Right cardiac atrium (tissue), 5 donors: Measurements from ENCODE around the gene DDI2. TPM values are rescaled to one million over a fixed set of nuclear protein-coding genes. Genes with fewer than 3 reads are reported as not detected.
"Not testable (repeated sequence)": the region's sequence is repeated elsewhere in the genome, so short reads cannot be mapped to it uniquely, and the experiment has no call there.

Experiments used
- ATAC-seq, 2 donors: fragments of 200-7000 bp; cut with Tn5 transposase; one replicate each; pipeline versions ENCODE4 v1.8.0 to v1.9.1; 2020; ENCODE audit warnings: moderate library complexity in 2 of 2, mild to moderate bottlenecking in 1 of 2
- DNase-seq, 3 donors: peaks; one replicate each; pipeline ENCODE4 v3.0.0-alpha.2; 2020
- H3K27ac ChIP-seq: one replicate; pipeline ENCODE4 v1.5.1; 2013; ENCODE audit warnings: mild to moderate bottlenecking, low read length, control low read depth, moderate library complexity
- H3K27me3 ChIP-seq: one replicate; pipeline ENCODE4 v1.6.1; 2013; ENCODE audit not compliant: control insufficient read depth, insufficient read depth
- H3K4me1 ChIP-seq: one replicate; pipeline ENCODE4 v1.6.1; 2013; ENCODE audit warnings: low read length; ENCODE audit not compliant: control insufficient read depth, insufficient read depth
- H3K4me3 ChIP-seq: one replicate; pipeline ENCODE4 v1.5.1; 2013; ENCODE audit warnings: low read length, control low read depth
- H3K9me3 ChIP-seq: one replicate; pipeline ENCODE4 v1.6.1; 2013; ENCODE audit warnings: low read length; ENCODE audit not compliant: control insufficient read depth
- WGBS: extraction: QIAGEN DNeasy Blood & Tissue Kit; methylation state at CpG from one replicate; pipeline ENCODE4 v1.1.7; 2013; 5-methylcytosine and 5-hydroxymethylcytosine counted together
- intact Hi-C, 4 donors: fragments of 100-400 bp; cut with DNase I; formaldehyde crosslinking; loops; one replicate each; pipeline versions ENCODE4 v1.11.0 to v1.14.0; 2022 to 2023
- polyA plus RNA-seq: library from polyadenylated mRNA; stranded (reverse); fragments of 200-250 nt; gene quantifications from one replicate; pipeline ENCODE4 v1.2.3, GENCODE V29; 2013
- total RNA-seq, 4 donors: library from RNA; stranded (reverse); fragmentation: NEBNext Ultra II Directional; extraction: Animal tissue kit (Norgen Biotek cat#: 25700); gene quantifications; one replicate each; pipeline ENCODE4 v1.2.1, GENCODE V29; 2021
- donor health status: healthy with polysubstance abuse.
- donor health status: DM: no; HTN: yes; CAD: no.
- donor health status: DM: no; HTN: no; CAD: no.
- donor health status: DM: no; HTN: yes; CAD: no; lungs with severe emphysema.
- donor health status: DM: yes; HTN: yes; CAD: no.

DDI2 gene
- total and polyA plus RNA-seq, 5 donors: 9.8 to 27.0 (median 24.0) TPM

- no peaks in the 10 kb centered on the region for H3K9me3 ChIP-seq
- WGBS: 89% methylated on average over 18 of the region's 18 CpGs
- peaks cover 3% of the 10 kb centered on the region for H3K4me1 ChIP-seq
- H3K27me3 ChIP-seq: no peaks in the 10 kb centered on the region
- intact Hi-C loops: no loop called here
- ATAC-seq (no peak), DNase-seq (no peak)
- H3K27ac ChIP-seq: no peak overlapping the region
- no peak overlapping the region for H3K4me3 ChIP-seq
Observed at GRCh38 chr1:15583016-15583706, 34.1 kb upstream of the DDI2 start.

- WGBS: 2% methylated on average over 68 of the region's 68 CpGs
- intact Hi-C loops: no loop called here
- peaks cover 3% of the 10 kb centered on the region for H3K4me1 ChIP-seq
- H3K9me3 ChIP-seq: no peaks in the 10 kb centered on the region
- DNase-seq: peak; percentile 29 to 70 (median 70)
- H3K27ac ChIP-seq: no peak within 1 kb of the TSS
- peak; percentile 56 to 72 for ATAC-seq
- no peaks in the 10 kb centered on the region for H3K27me3 ChIP-seq
- peak within 1 kb of the TSS; percentile 42 for H3K4me3 ChIP-seq
Observed at GRCh38 chr1:15584489-15585363, 32.5 kb upstream of the DDI2 start, which contains the start of gene AGMAT. Gene AGMAT, minus strand, starts transcription at chr1:15585051. Its CDS starts 84 bp downstream, at chr1:15584967.

GRCh38 chr1:15592285-15592684 is 25.0 kb upstream of the DDI2 start:
- ATAC-seq: no peak

DNA sequence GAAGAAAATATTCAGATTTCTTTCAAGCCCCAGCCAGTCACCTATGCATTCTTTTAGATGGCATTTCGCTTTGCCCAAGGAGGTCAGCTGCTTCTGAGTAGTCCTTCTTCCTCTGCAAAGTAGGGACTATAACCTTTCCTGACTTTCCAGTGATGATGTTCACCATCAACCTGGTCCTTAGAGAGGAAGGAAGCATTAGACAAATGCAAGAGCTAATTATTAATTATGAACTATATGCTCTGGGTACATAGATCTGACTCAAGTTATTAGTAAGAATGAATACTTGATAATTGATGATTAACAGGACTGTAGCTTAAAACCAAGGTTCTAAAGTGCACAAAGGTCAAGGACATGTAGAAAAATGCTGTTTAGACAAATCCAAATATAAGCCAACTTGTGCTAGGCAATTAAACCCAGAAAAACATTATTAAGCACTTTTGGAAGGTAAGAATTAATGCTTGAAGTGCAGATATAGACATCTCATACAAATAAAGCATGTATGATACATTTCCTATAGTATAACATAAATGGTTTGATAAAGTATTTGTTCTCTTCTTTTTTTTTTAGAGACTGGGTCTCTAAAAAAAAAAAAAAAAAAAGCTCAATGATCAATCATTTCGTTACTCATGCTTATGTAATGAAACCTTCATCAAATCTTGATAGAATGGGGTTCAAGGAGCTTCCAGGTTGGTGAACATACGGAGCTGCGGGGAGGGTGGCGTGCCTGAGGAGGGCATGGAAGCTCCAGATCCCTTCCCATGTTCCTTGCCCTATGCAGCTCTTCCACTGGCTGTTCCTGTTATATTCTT is 21.2 kb upstream of the DDI2 start:
- no peak overlapping the region for H3K4me3 ChIP-seq
- ATAC-seq (no peak), DNase-seq (no peak)
- intact Hi-C loops: loop anchor here in 3 of 4 donors (5.0 to 10.0 kb wide), 2 partner anchors 146 to 149 kb away; partner anchors contain the start of gene TMEM82 (in 3 of the 3)
- no peaks in the 10 kb centered on the region for H3K4me1 ChIP-seq
- no peaks in the 10 kb centered on the region for H3K9me3 ChIP-seq
- no peak overlapping the region for H3K27ac ChIP-seq
- WGBS: 86% methylated on average over 5 of the region's 5 CpGs
- H3K27me3 ChIP-seq: no peaks in the 10 kb centered on the region

More at GRCh38 chr1:15592285-15592684, 25.0 kb upstream of the DDI2 start:
- intact Hi-C loops: loop anchor here in 1 of 4 donors (10.0 kb wide), 1 partner anchor 153 kb away; the partner anchor contains the start of gene TMEM82
- 63% methylated on average over 5 of the region's 5 CpGs for WGBS
- Histone ChIP-seq H3K27me3 (no peaks in the 10 kb centered on the region), H3K27ac (no peak overlapping the region), H3K9me3 (no peaks in the 10 kb centered on the region), H3K4me3 (no peak overlapping the region), H3K4me1 (no peaks in the 10 kb centered on the region)
- DNase-seq: no peak

GRCh38 chr1:15598436-15598835 is 18.8 kb upstream of the DDI2 start:
- H3K4me3 ChIP-seq: no peak overlapping the region
- H3K4me1 ChIP-seq: no peaks in the 10 kb centered on the region
- DNase-seq (no peak), ATAC-seq (no peak)
- intact Hi-C loops: loop anchor here in 3 of 4 donors (5.0 to 10.0 kb wide), 2 partner anchors 144 to 146 kb away; partner anchors contain the start of gene TMEM82 (in 3 of the 3)
- no peak overlapping the region for H3K27ac ChIP-seq
- no peaks in the 10 kb centered on the region for H3K9me3 ChIP-seq
- H3K27me3 ChIP-seq: no peaks in the 10 kb centered on the region
- 41% methylated on average over 2 of the region's 2 CpGs for WGBS

GRCh38 chr1:15603050-15603965 is 13.9 kb upstream of the DDI2 start:
- ATAC-seq: peak; percentile 98 to 99
- no peaks in the 10 kb centered on the region for H3K27me3 ChIP-seq
- H3K4me1 ChIP-seq: no peaks in the 10 kb centered on the region
- H3K27ac ChIP-seq: peak overlapping the region; percentile 85
- peak overlapping the region; percentile 81 for H3K4me3 ChIP-seq
- no peaks in the 10 kb centered on the region for H3K9me3 ChIP-seq
- under 1% methylated on average over 56 of the region's 56 CpGs for WGBS
- intact Hi-C loops: loop anchor here in 1 of 4 donors (10.0 kb wide), 1 partner anchor 131 kb away; the partner anchor contains the start of gene SLC25A34
- DNase-seq: peak; percentile 98 to 99 (median 99)

GRCh38 chr1:15603966-15604282 is 13.3 kb upstream of the DDI2 start:
- not testable (repeated sequence) for ATAC-seq, H3K4me1 ChIP-seq
- 65% methylated on average over 13 of the region's 13 CpGs for WGBS

GRCh38 chr1:15604400-15604799 is 12.9 kb upstream of the DDI2 start:
- WGBS: 97% methylated on average over 21 of the region's 21 CpGs
- intact Hi-C loops: loop anchor here in 1 of 4 donors (10.0 kb wide), 1 partner anchor 130 kb away; the partner anchor contains the start of gene SLC25A34

More at GRCh38 chr1:15603966-15604282, 13.3 kb upstream of the DDI2 start:
- DNase-seq, H3K27me3 ChIP-seq, H3K9me3 ChIP-seq: not testable (repeated sequence)
- intact Hi-C loops: loop anchor here in 1 of 4 donors (10.0 kb wide), 1 partner anchor 131 kb away; the partner anchor contains the start of gene SLC25A34
- H3K27ac ChIP-seq: peak overlapping the region; percentile 85
- H3K4me3 ChIP-seq: peak overlapping the region; percentile 81

DNA sequence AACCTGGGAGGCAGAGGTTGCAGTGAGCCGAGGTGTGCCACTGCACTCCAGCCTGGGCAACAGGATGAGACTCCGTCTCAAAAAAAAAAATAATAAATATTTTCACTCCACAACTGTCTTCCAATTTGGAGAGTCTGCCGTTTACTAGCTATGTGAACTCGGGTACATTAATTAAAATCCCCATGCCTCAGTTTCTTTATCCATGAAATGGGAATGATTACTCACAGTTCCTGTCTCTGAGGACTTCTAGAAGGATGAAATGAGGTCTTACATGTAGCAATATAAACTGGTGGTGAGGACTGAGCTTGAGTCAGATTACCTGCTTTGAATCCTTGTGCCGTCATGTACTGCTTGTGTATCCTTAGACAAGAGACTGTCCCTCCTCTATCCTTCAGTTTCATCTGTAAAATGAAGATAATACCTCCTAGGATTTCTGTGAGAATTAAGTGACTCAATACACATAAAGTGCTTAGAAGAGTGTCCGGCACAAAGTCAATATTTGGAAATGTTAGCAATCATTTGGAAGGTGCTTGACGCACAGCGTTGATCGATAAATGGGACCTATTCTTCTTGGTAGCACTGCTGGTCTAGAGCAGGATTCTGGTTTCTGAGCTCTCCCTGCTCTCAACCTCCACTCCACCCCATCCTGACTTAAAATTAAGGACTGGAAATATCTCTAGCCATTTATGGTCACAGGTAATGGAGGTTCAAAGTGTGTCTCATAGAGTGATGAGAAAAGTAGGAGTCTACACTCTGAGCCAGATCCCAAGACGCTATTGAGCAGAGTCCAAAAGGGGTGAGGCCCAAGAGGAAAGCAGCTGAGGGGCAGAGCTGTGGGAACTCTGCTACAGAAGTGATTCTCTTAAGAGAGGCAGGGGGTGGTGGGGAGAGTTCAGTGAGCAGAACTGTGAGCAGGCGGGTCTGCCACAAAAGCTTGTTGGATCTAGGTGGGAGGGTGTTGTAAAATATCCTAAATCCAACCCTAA is 11.6 kb upstream of the DDI2 start:
- no peak for ATAC-seq
- 91% methylated on average over 11 of the region's 11 CpGs for WGBS
- H3K27ac ChIP-seq: no peak overlapping the region
- intact Hi-C loops: loop anchor here in 1 of 4 donors (10.0 kb wide), 1 partner anchor 129 kb away; the partner anchor contains the start of gene SLC25A34
- no peaks in the 10 kb centered on the region for H3K9me3 ChIP-seq
- no peaks in the 10 kb centered on the region for H3K27me3 ChIP-seq
- H3K4me3 ChIP-seq: no peak overlapping the region
- H3K4me1 ChIP-seq: no peaks in the 10 kb centered on the region
- no peak for DNase-seq

More at GRCh38 chr1:15604400-15604799, 12.9 kb upstream of the DDI2 start:
- not testable (repeated sequence) for ATAC-seq, H3K9me3 ChIP-seq, H3K4me3 ChIP-seq, H3K27me3 ChIP-seq, H3K4me1 ChIP-seq, H3K27ac ChIP-seq
- DNase-seq: peak in 1 of 3 donors; percentile 59
